Upper lobe of left lung (tissue), 4 donors: ENCODE measurements around the gene RASGRP4.

Experiments used
- CTCF ChIP-seq, 6 experiments: fragments of 450-650 bp in 4 of 6; fragments of 200-600 bp in 2 of 6; sonication (generic) in 2 of 6; IDR thresholded peaks; one replicate each; pipeline ENCODE4 v1.5.1; 2016 to 2019; ENCODE audit warnings: antibody characterized with exemption in 6 of 6
- EP300 ChIP-seq, 4 donors: sonication (generic); formaldehyde crosslinking; IDR thresholded peaks; one replicate each; pipeline ENCODE4 v1.5.1; 2017; ENCODE audit warnings: antibody characterized with exemption in 4 of 4, control low read depth in 2 of 4
- POLR2A ChIP-seq, 4 donors: fragments of 450-650 bp; IDR thresholded peaks; one replicate each; pipeline ENCODE4 v1.5.1; 2016 to 2017; ENCODE audit warnings: antibody characterized with exemption in 4 of 4, mild to moderate bottlenecking in 2 of 4

DNA sequence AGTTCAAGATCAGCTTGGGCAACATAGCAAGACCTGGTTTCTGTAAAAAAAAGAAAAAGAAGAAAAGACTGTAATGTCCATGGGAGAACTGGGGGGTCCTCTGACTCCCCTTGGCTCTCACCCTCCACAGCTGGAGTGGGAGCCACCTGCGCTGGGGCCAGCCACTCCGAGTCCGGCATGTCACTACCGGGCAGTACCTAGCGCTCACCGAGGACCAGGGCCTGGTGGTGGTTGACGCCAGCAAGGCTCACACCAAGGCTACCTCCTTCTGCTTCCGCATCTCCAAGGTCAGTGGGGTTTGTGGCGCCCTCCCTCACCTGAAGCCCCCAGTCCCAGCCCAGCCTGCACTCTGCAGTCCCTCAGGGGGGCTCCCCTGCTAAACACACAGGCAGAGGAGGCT, 22.2 kb upstream of the RASGRP4 start:
- TF ChIP-seq CTCF (IDR thresholded peaks at IDR 0.05) (no peak), POLR2A (IDR thresholded peaks at IDR 0.05) (no peak), EP300 (IDR thresholded peaks at IDR 0.05) (no peak)
